Measurements from ENCODE around the gene NFATC3. TPM values are rescaled to one million over a fixed set of nuclear protein-coding genes. Genes with fewer than 3 reads are reported as not detected.

The NFATC3 gene
- total and polyA plus RNA-seq, 2 experiments from 2014 or later: 13.1 to 35.9 TPM

DNA sequence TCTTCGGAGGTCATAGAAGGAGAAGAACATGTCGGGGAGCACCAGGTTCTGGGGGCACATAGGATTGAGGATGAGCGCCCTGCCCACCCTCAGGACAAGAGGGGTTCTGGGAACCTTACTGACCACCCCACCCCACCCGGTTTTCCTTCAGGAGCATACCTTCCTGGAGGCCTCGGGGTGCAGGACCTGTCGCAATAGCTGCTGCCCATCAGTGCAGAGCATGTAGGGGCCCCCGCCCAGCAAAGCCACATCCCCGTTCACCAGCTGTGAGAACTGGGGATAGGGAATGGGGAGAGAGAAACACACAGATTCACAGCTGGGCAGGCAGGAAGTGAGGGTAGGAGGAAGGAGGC lies 148.6 kb downstream of the NFATC3 start:
- Histone ChIP-seq H3K9me3 (ENCODE audit: low read depth) (no peaks in the 10 kb centered on the region), H4K20me1 (ENCODE audit: insufficient read depth, poor library complexity, severe bottlenecking) (peaks cover 9% of the 10 kb centered on the region), H3K27ac (peak overlapping the region; percentile 100), H3K4me3 (no peak overlapping the region), H3K4me1 (ENCODE audit: insufficient read depth) (peaks cover 22% of the 10 kb centered on the region), H3K27me3 (no peaks in the 10 kb centered on the region), H3K36me3 (replicated peaks; ENCODE audit: insufficient read depth, low read depth) (no peaks in the 10 kb centered on the region), H2AFZ (no peak overlapping the region), H3K9me2 (replicated peaks; ENCODE audit: insufficient read depth) (no peaks in the 10 kb centered on the region), H3K4me2 (peak overlapping the region; percentile 85), H3K79me2 (peaks cover 28% of the 10 kb centered on the region)
- 58% methylated on average over 8 of the region's 8 CpGs for WGBS (ENCODE audit: low lambda C conversion rate, missing lambda C conversion rate)
- DNase-seq (ENCODE audit: low spot score): no peak
- TF ChIP-seq, protein P1, sequence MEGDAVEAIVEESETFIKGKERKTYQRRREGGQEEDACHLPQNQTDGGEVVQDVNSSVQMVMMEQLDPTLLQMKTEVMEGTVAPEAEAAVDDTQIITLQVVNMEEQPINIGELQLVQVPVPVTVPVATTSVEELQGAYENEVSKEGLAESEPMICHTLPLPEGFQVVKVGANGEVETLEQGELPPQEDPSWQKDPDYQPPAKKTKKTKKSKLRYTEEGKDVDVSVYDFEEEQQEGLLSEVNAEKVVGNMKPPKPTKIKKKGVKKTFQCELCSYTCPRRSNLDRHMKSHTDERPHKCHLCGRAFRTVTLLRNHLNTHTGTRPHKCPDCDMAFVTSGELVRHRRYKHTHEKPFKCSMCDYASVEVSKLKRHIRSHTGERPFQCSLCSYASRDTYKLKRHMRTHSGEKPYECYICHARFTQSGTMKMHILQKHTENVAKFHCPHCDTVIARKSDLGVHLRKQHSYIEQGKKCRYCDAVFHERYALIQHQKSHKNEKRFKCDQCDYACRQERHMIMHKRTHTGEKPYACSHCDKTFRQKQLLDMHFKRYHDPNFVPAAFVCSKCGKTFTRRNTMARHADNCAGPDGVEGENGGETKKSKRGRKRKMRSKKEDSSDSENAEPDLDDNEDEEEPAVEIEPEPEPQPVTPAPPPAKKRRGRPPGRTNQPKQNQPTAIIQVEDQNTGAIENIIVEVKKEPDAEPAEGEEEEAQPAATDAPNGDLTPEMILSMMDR (IDR thresholded peaks at IDR 0.05; ENCODE audit: poor library complexity): no peak
- no peak for TF ChIP-seq EZH2 (IDR thresholded peaks at IDR 0.05; ENCODE audit: borderline replicate concordance)
- TF ChIP-seq EZH2phosphoT487 (IDR thresholded peaks at IDR 0.05; ENCODE audit: low read depth, severe bottlenecking, unreplicated experiment): no peak

- H3K27me3 ChIP-seq: no peaks in the 10 kb centered on the region
- peak overlapping the region; percentile 100 for H3K27ac ChIP-seq
- no peaks in the 10 kb centered on the region for H3K36me3 ChIP-seq (replicated peaks; ENCODE audit: insufficient read depth, low read depth)
- H3K4me3 ChIP-seq: peak overlapping the region; percentile 80
- 37% methylated on average over 13 of the region's 13 CpGs for WGBS (ENCODE audit: low lambda C conversion rate, missing lambda C conversion rate)
- peaks cover 21% of the 10 kb centered on the region for H3K4me1 ChIP-seq (ENCODE audit: insufficient read depth)
- no peak for TF ChIP-seq EZH2 (IDR thresholded peaks at IDR 0.05; ENCODE audit: borderline replicate concordance)
- H3K4me2 ChIP-seq: peak overlapping the region; percentile 85
- no peaks in the 10 kb centered on the region for H3K9me2 ChIP-seq (replicated peaks; ENCODE audit: insufficient read depth)
- H3K9me3 ChIP-seq (ENCODE audit: low read depth): no peaks in the 10 kb centered on the region
- peak; percentile 93 for DNase-seq (ENCODE audit: low spot score)
- peaks cover 9% of the 10 kb centered on the region for H4K20me1 ChIP-seq (ENCODE audit: insufficient read depth, poor library complexity, severe bottlenecking)
- H3K79me2 ChIP-seq: peaks cover 28% of the 10 kb centered on the region
- no peak overlapping the region for H2AFZ ChIP-seq
Observed at GRCh38 chr16:68234188-68235107, 149.3 kb downstream of the NFATC3 start.

DNA sequence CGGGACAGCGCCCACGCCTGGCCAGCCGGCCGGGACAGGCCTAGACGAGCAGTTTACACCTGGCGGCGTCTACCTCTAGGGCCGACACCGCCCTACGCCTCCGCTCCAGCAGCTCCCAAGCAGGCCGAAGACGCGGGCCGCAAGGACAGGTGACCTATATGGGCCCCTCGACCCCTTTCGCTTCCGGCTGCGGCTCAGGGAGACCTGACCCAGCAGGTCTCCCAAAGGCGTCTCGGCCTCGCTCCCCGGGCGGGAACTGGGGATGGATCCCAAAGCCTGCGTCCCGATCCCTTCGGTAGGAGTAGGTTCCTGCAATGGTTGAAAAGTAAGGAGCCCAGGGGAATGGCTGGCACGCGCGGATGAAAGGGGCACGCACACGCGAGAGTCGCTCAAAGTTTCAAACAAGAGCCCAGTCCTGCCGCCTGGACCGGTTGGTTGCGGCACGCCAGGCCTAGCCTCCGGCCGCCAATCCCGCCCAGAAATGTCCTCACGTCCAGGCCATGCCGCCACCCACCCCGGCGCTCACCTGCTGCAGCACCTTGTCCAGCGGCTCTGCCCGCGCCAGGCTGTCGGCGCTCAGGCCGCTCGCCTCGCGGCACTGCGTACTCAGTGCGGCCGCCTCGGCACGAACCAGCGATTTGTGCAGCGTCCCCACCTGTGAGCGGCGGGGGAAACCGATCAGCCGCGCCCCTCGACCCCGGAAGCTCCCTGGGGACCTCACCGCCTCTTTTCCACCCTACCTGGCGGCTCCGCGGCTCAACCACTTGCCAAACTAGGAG lies 150.1 kb downstream of the NFATC3 start:
- H3K27ac ChIP-seq: peak overlapping the region; percentile 100
- TF ChIP-seq EZH2phosphoT487 (IDR thresholded peaks at IDR 0.05; ENCODE audit: low read depth, severe bottlenecking, unreplicated experiment) (no peak), EZH2 (IDR thresholded peaks at IDR 0.05; ENCODE audit: borderline replicate concordance) (no peak)
- TF ChIP-seq, protein P1 (IDR thresholded peaks at IDR 0.05; ENCODE audit: poor library complexity): peak; percentile 29
- no peaks in the 10 kb centered on the region for H3K9me3 ChIP-seq (ENCODE audit: low read depth)
- no peaks in the 10 kb centered on the region for H3K27me3 ChIP-seq
- H3K4me3 ChIP-seq: peak overlapping the region; percentile 80
- peak overlapping the region; percentile 43 for H2AFZ ChIP-seq
- DNase-seq (ENCODE audit: low spot score): peak; percentile 81
- 7% methylated on average over 72 of the region's 73 CpGs for WGBS (ENCODE audit: low lambda C conversion rate, missing lambda C conversion rate)
- H3K36me3 ChIP-seq (replicated peaks; ENCODE audit: insufficient read depth, low read depth): no peaks in the 10 kb centered on the region
- H3K4me1 ChIP-seq (ENCODE audit: insufficient read depth): peaks cover 21% of the 10 kb centered on the region
- peak overlapping the region; percentile 85 for H3K4me2 ChIP-seq
- H3K79me2 ChIP-seq: peaks cover 28% of the 10 kb centered on the region
- H3K9me2 ChIP-seq (replicated peaks; ENCODE audit: insufficient read depth): no peaks in the 10 kb centered on the region
- peaks cover 9% of the 10 kb centered on the region for H4K20me1 ChIP-seq (ENCODE audit: insufficient read depth, poor library complexity, severe bottlenecking)

- Histone ChIP-seq H3K9me2 (replicated peaks; ENCODE audit: insufficient read depth) (no peaks in the 10 kb centered on the region), H3K27ac (peak within 1 kb of the TSS; percentile 100), H4K20me1 (ENCODE audit: insufficient read depth, poor library complexity, severe bottlenecking) (peaks cover 9% of the 10 kb centered on the region), H3K4me1 (ENCODE audit: insufficient read depth) (peaks cover 21% of the 10 kb centered on the region), H3K36me3 (replicated peaks; ENCODE audit: insufficient read depth, low read depth) (no peaks in the 10 kb centered on the region), H3K4me2 (peak within 1 kb of the TSS; percentile 85), H3K79me2 (peaks cover 28% of the 10 kb centered on the region), H3K4me3 (peak within 1 kb of the TSS; percentile 80), H2AFZ (peak within 1 kb of the TSS; percentile 43), H3K9me3 (ENCODE audit: low read depth) (no peaks in the 10 kb centered on the region), H3K27me3 (no peaks in the 10 kb centered on the region)
- TF ChIP-seq EZH2phosphoT487 (IDR thresholded peaks at IDR 0.05; ENCODE audit: low read depth, severe bottlenecking, unreplicated experiment): no peak
- TF ChIP-seq EZH2 (IDR thresholded peaks at IDR 0.05; ENCODE audit: borderline replicate concordance): no peak
- TF ChIP-seq, protein P1 (IDR thresholded peaks at IDR 0.05; ENCODE audit: poor library complexity): no peak
- DNase-seq (ENCODE audit: low spot score): no peak
- WGBS (ENCODE audit: low lambda C conversion rate, missing lambda C conversion rate): 2% methylated on average over 16 of the region's 36 CpGs
Observed at GRCh38 chr16:68235887-68236136, 150.6 kb downstream of the NFATC3 start, which contains the start of gene ESRP2. Gene ESRP2 (minus strand): TSS chr16:68236127. CDS start chr16:68236045, 82 bp downstream.
